Measurements from ENCODE around the gene ANO6. TPM values are rescaled to one million over a fixed set of nuclear protein-coding genes. Genes with fewer than 3 reads are reported as not detected.

ANO6 gene
- total RNA-seq, 1 donor from 2014 or later: 85.0 TPM

DNA sequence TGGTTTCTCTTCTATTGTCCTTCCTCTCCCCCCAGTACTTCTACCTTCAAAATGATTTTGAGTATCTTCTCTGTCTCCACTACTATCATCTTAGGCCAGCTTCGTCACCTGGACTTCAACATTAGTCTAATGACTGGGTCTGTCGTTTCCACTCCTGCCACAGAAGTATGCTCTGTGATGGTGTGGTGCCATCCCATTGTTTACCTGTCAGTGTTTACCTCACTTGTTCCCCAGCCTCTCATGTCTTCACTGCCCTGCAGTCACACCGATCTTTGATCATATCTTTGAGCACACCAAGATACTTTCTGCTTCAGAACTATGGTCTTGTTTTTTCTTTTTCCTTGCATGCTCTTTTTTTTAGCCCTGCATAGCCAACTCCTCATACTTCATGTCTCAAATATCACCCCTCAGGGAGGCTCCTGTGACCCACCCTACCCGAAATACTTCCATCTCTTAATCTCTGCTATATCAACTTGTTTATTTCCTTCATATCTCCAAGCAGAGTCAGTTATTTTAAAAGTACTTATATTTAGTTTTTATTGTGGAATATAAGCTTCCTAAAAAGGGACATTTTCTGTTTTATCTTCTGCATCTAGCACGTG is 60.4 kb downstream of the ANO6 start:
- intact Hi-C loops (cut with DNase I): no loop called here
- no peak overlapping the region for H3K4me3 ChIP-seq
- H3K36me3 ChIP-seq: no peaks in the 10 kb centered on the region
- no peaks in the 10 kb centered on the region for H3K27me3 ChIP-seq
- no peak for TF ChIP-seq CTCF (IDR thresholded peaks at IDR 0.05)
- peaks cover 25% of the 10 kb centered on the region for H3K4me1 ChIP-seq
- no peaks in the 10 kb centered on the region for H3K9me3 ChIP-seq
- DNase-seq (no peak), ATAC-seq (no peak)
- H3K27ac ChIP-seq: no peak overlapping the region

- no peaks in the 10 kb centered on the region for H3K27me3 ChIP-seq
- no peak overlapping the region for H3K27ac ChIP-seq
- peaks cover 23% of the 10 kb centered on the region for H3K4me1 ChIP-seq
- H3K36me3 ChIP-seq: peaks cover 6% of the 10 kb centered on the region
- TF ChIP-seq CTCF (IDR thresholded peaks at IDR 0.05): no peak
- no peaks in the 10 kb centered on the region for H3K9me3 ChIP-seq
- no peak for DNase-seq
- no peak for ATAC-seq
- no peak overlapping the region for H3K4me3 ChIP-seq
- intact Hi-C loops (cut with DNase I): no loop called here
These were observed 62.6 kb downstream of the ANO6 start for GRCh38 chr12:45278447-45278846.

GRCh38 chr12:45279931-45280830 is 64.3 kb downstream of the ANO6 start:
- TF ChIP-seq CTCF (IDR thresholded peaks at IDR 0.05): no peak
- DNase-seq: no peak
- Histone ChIP-seq H3K4me3 (no peak overlapping the region), H3K27me3 (no peaks in the 10 kb centered on the region), H3K4me1 (peaks cover 40% of the 10 kb centered on the region), H3K36me3 (peaks cover 6% of the 10 kb centered on the region), H3K27ac (no peak overlapping the region), H3K9me3 (no peaks in the 10 kb centered on the region)
- ATAC-seq: no peak
- intact Hi-C loops (cut with DNase I): no loop called here

DNA sequence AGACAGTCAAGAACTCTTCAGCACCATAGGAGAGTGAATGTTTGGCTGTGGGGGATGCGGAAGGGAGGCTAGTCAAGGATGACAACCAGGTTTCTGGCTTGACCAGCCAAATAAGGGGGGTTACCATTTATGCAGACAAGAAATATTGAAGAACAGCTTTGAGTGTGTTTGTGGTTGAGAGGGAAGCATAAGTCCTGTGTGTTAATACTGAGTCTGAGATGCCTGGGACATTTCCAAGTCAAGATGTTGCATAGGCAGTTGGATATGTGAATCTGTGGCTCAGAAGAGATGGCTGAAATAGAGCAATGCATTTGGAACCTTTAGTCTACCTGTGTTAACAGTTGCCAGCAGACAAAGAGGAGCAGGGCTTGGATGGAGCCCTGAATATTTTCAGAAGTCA is 66.1 kb downstream of the ANO6 start:
- Histone ChIP-seq H3K4me3 (no peak overlapping the region), H3K27ac (no peak overlapping the region), H3K9me3 (no peaks in the 10 kb centered on the region), H3K27me3 (no peaks in the 10 kb centered on the region), H3K36me3 (peaks cover 6% of the 10 kb centered on the region), H3K4me1 (peaks cover 35% of the 10 kb centered on the region)
- intact Hi-C loops (cut with DNase I): no loop called here
- DNase-seq (no peak), ATAC-seq (no peak)
- TF ChIP-seq CTCF (IDR thresholded peaks at IDR 0.05): no peak

- Histone ChIP-seq H3K9me3 (no peaks in the 10 kb centered on the region), H3K4me3 (no peak overlapping the region), H3K27ac (no peak overlapping the region), H3K36me3 (peaks cover 6% of the 10 kb centered on the region), H3K27me3 (no peaks in the 10 kb centered on the region), H3K4me1 (peaks cover 35% of the 10 kb centered on the region)
- ATAC-seq: no peak
- DNase-seq: no peak
- TF ChIP-seq CTCF (IDR thresholded peaks at IDR 0.05): no peak
- intact Hi-C loops (cut with DNase I): no loop called here
These were observed 66.5 kb downstream of the ANO6 start for GRCh38 chr12:45282411-45282810.
